UCSD-AML1 (cell line): ENCODE data around the gene CATSPERE.
"Not testable (repeated sequence)": the region's sequence is repeated elsewhere in the genome, so short reads cannot be mapped to it uniquely, and the experiment has no call there.

Experiments used
- DNase-seq: peaks from one replicate; lab custom pipeline; 2025; ENCODE audit not compliant: unreplicated experiment; lab: John Stamatoyannopoulos, UW

CATSPERE gene

DNA sequence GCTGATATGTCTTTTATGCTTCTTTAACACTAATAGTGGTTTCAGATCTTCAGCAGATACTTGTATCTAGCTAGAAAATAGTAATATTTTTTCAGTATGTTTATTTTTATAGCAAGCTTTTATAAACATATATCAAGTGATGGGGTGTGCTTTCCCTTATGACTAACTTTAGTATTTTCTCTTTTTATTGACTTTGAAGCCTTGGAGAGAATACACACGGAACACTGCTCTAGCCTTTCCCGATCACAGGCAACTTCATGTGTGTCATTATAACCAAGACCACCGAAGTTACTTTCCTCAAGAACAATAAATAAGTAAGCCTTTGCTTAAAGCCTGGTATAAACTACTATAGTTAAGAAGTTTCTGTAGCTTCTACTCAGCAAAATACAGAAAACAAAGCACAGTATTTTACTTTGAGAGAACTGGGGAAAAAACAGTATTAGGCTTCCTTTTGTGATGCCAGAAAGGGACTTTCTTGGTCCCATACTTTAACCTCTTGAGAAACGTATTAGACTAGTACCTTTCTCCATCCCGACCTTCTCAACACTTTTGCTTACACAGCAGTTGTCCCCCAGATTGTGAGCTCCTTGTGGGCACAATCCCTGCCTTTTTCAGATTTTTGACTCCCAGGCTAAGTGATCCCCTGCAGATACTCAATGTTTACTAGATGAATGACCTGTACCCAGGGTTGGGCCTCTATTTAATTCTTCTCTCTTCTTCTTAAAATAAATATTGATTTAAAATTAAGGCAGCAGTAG, 12.6 kb upstream of the CATSPERE start:
- no peak for DNase-seq

DNA sequence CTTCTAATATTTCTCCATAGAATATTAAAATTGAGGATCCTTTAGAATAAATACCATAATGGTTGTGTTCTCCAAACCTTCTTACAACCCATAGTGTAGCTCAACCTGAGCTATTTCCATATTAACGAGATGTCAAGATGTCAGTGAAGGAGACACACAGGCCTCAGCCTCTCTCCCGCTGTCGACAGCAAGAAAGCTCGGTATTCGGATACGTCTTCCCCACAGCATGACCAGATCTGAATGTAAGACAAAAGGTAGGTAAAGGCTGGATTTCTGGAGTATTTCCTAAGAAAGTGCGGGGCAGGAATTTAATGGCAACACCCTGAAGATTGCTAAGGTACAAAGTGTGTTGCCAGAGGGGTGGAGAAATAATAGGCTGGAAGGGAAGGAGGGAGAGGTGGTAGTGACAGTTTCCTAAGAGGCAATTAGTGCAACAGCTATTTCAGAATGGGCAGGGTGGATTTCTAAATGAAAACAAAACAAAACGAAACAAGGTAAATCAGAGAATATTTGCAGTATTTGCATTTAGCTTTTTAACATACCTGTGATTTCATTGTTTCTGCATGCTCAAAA, 11.1 kb upstream of the CATSPERE start:
- no peak for DNase-seq

DNA sequence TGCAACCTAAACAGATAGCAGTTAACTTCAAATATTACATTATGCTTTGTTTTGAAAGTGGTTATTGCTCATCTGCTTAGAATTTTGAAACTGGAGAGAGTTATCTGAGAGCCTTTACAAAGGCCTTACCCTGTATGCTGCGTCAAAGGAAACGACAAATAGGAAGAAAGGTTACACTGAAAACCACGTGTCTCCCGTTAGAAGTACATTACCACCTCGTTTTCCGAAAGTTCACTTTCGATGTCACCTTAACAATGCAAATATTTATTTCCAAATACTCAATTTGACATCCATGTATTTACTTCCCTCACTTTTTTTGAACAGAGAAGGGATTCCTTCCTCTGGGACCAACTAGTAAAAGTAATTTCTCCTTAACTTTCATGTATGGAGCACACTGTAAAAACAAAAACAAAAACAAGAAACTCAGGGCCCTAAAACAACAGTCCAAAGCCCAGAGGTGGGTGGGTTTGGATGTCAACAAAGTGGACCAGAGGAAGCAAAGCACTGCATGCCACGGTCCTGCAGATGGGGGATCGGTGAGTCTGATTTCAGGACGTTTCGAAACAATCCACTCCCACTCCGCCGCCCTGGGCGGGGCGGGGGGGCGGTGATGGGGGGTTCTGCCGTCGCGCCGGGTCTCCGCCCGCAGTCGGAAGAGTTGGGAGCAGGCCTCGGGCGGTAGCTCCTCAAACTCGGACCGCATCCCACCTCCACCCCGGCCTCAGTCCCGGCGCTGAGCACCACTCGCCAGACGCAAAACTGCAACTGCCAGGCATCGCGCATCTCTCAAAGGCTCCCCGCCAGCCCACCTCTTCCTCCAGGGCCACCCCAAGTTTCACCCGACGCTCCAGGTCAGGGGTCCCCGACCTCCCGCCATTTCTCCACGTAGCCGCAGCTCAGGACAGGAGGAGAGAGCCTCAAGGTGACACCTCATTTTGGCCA, 10.2 kb upstream of the CATSPERE start:
- peak; percentile 60 for DNase-seq

DNA sequence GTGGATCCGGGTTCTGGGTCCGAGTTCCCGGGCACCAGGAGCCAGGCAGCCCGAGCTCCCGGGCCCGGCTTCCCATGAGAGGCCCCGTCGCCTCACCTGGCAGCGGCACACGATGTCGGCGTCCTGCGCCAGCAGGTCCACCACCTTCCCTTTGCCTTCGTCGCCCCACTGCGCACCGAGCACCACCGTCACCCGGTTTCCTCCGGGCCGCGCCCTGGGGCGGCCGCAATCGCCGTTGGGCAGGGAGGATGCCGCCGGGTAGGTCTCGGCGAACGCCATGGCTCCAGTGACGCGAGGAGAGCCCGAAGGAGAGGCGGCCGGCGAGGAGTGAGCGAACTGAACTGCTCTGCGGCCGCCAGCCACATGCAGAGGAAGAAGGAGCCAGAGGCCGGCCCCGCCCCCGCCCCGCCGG, 9.5 kb upstream of the CATSPERE start, which contains the start of gene ADSS2:
Gene ADSS2 (minus strand): TSS at position 371 of the 412 bp plus-strand sequence. CDS start 92 bp downstream, at position 279.
- DNase-seq, result no peak

DNA sequence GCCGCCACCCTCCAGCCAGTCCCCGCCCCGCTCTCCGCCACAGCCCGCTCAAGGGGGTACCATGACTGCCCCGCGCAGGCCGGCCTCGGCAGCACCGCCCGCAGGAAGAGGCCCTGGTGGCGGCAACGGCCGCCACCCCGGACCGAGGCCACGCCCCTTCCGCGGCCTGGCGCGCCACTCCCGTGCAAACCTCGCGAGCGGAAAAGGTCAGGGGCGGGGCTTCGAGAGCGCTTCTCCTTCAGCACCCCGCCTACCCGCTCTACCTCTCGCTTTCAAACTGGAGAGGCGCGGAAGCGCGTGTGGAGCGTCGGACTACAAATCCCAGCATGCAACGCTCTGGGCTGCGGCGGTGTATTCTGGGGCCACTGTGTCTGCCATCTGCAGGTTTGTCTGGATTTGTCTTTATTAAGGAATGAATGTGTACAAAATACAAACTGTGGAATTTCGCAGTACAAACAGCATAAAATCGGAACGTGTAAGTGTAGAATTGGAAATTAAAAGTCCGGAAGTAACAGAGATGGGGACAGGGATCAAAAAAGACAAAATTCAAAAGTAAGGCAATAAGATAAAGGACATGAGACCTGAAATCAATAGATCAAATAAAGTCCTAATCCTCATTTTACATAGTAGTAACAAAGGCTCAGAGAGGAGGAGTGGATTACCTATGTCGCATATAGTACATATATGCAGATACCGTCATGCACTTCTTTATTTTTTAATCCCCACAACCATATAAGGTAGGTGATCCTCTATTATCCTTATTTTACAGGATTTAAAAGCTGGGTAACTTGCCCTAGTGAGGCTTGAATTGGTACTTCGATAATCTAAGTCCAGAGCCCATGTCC, 8.9 kb upstream of the CATSPERE start:
- DNase-seq, result peak; percentile 100

DNA sequence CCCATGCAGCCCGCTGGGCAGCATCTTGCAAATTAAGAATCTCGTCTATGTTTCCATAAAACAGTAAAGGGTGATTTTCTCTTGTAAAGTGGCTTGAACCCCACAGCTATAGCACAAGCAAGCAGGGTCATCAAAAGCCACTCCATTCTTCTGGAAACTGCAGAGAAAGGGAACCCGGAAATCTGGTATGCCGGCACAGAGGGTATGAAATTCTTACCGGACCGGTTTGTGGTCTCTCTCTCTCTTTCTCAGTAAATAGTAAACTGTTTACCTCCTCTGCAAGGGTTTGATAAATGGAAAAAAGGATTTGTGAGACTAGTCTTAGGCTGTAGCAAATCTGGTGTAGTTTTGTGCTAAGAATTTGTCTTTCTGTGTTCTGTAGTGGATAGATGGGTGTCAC, 6.7 kb upstream of the CATSPERE start:
- DNase-seq, result no peak

DNA sequence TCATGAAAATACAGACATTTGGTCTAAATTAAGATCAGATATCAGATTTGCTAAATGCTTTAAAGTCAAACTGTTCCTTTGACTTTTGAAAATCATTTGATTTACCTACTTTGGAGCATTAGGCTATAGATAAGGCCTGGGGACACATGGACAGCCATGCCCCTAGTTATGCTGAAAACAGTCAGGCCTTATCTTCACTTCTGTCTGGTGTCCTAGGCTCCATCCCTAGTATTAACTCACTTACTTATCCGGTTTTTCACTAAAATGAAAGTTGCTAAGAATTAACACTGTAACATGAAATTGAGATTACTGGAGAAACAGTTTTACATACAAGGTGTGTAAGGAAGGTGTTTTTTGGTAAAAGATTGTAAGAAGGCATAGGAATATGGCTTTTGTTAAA, 4.5 kb upstream of the CATSPERE start:
- no peak for DNase-seq

DNA sequence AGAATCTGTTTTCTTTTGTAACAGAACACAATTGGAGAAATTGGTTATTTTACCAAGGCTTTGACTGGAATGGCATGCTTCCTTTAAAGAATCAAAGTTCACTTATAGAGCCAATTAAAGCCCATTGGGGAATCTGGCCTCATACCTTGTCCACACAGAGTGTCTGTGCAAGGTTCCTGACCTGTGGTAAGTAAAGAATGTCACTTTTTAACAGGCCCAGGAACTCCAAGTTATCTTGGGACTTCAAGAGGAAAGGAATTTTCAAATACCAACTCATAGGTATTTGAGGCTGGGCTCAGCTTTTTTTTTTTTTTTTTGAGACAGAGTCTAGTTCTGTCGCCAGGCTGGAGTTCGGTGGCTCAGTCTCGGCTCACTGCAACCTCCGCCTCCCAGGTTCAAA, 2.3 kb upstream of the CATSPERE start:
- no peak for DNase-seq

DNA sequence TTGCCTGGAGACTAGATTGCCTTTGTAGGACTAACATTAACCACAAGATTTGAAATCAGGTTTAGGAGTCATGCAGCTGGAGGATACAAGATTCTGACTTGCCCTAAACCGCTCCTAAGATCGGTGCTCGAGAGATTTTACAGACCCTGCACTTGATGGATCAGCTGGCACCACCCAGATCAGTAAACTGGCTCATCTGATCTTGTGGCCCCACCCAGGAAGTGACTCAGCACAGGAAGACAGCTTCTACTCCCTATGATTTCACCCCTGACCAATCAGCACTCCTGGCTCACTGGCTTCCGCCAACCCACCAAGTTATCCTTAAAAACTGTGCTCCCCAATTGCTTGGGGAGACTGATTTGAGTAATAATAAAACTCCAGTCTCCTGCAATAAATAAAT, 876 bp upstream of the CATSPERE start:
- DNase-seq, result no peak

DNA sequence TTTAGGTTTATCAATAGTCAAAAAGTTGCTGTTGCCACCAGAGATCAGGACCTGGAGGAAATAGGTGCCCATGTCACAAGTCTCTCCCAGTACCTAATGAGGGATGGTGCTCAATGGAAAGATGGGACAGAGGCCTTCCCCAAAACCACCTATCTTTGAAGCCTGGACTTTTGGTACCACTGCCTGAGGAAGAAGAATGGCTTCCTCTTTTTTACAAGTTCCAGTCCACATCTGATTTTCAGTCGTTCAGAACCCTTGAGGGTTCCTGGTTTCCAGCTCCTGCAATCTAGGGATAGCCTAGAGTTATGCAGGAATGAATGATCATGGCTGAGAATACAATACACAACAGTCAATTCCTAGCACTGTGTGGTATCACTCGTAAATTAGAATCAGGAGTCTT, 5.7 kb downstream of the CATSPERE start:
- no peak for DNase-seq

DNA sequence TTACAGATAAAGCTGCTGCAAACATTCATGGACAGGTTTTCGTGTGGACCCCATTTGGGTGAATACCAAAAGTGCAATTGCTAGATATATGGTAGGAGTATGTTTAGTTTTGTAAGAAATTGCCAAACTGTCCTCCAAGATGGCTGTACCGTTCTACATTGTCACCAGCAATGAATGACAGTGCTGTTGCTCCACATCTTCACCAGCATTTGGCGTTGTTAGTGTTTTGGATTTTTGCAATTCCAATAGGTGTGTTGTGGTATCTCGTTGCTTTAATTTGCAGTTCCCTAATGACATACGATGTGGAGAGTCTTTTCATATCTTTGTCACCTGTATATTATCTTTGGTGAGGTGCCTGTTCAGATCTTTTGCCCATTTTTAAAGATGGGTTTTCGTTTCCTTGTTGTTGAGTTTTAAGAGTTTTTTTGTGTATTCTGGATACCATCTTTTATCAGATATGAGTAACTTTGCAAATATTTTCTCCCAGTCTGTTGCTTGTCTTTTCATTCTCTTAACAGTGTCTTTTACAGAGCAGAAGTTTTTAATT, 12.1 kb downstream of the CATSPERE start:
- DNase-seq, result no peak

DNA sequence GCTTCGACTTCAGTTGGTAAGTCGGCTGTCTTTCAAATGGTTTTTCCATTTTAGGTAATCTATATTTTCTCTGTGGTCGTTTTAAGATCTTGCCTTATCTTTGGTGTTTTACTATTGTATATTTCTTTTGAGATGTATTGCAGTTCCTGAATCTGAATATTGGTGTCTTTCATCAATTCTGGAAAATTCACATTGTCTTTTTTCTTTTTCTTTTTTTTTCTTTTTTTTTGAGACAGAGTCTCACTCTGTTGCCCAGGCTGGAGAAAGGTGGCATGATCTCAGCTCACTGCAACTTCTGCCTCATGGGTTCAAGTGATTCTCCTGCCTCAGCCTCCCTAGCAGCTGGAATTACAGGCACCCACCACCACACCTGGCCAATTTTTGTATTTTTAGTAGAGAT, 23.9 kb downstream of the CATSPERE start:
- DNase-seq, result not testable (repeated sequence)

DNA sequence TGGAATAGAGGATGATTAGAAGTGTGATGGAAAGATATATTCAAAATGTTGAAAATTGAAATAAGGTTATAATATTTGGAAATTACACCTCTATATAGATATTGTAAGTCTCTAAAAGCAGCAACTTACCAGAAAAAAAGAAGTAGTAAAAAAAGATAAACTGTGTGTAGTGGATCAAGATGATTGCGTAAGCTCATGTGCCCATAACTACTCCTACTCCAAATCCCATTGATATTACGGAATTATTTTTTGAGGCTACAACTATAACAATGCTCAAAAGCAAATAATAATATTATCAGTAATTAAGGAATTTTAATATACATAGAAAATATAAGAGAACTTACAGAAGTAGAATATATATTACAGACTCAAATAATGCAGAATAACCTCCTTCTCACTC, 33.6 kb downstream of the CATSPERE start:
- DNase-seq, result no peak

DNA sequence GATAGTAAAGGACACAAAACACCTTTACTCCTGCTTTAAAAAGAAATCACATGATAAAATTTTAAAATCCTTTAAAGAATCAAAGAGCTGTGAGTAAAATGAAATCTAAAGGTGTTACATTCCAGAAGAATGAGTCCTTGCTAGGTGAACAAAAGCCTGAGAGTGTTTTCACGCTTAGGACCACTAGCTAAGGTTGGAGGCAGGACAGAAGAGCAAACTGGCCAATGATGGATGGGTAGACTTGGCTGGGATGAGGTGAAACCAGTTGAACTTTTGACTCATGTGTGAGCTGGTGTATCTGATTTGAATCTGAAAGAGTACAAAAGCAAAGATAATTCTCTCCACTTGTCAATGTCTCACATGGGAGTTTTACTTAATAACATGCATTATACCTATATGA, 35.1 kb downstream of the CATSPERE start:
- no peak for DNase-seq

DNA sequence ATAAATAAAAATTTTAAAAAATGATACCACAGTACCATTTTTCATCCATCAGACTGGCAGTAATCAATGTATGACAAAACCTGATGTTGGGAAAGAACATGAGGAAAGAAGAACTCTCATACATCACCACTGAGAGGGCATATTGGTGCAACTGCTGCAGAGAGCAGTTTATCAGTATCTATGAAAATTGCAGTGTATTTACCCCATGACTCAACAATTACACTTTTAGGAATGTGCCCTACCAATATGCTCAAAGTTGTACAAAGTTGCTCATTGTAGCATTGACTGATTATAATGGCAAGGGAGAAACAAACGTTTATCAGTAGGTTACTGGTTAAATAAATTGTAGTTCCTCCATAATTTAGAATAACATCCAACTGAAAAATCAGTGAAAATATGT, 36.7 kb downstream of the CATSPERE start:
- DNase-seq, result no peak

DNA sequence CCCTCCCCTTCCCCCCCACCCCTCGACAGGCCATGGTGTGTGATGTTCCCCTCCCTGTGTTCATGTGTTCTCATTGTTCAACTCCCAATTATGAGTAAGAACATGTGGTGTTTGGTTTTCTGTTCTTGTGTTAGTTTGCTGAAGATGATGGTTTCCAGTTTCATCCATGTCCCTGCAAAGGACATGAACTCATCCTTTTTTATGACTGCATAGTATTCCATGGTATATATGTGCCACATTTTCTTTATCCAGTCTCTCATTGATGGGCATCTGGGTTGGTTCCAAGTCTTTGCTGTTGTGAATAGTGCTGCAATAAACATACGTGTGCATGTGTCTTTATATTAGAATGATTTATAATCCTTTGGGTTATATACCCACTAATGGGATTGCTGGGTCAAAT, 38.4 kb downstream of the CATSPERE start:
- DNase-seq, result not testable (repeated sequence)

DNA sequence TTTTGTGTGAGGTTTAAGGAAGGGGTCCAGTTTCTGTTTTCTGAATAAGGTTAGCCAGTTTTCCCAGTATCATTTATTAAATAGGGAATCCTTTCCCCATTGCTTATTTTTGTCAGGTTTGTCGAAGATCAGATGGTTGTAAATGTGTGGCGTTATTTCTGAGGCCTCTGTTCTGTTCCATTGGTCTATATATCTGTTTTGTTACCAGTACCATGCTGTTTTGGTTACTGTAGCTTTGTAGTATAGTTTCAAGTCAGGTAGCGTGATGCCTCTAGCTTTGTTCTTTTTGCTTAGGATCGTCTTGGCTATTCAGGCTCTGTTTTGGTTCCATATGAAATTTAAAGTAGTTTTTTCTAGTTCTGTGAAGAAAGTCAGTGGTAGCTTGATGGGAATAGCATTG, 39.4 kb downstream of the CATSPERE start:
- not testable (repeated sequence) for DNase-seq

DNA sequence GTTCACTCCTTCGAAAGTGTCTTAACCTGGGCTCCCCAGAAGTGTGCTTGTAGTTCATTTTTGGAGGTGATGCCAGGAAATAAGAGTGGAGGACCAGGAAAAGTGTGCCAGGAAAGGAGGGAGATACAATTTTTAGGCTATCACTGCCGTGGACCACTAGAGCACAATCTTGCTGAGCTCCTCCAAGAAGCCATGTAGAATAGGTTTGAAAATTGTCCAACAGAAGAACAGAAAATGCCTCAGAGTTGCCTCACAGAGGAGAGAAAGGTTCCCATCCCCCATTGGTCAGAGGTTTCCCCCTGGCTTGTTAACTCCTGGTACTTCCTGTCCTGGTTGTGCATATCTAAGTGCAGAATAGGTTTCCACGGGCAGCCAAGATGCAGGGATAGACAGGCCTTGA, 41.6 kb downstream of the CATSPERE start:
- DNase-seq, result no peak

DNA sequence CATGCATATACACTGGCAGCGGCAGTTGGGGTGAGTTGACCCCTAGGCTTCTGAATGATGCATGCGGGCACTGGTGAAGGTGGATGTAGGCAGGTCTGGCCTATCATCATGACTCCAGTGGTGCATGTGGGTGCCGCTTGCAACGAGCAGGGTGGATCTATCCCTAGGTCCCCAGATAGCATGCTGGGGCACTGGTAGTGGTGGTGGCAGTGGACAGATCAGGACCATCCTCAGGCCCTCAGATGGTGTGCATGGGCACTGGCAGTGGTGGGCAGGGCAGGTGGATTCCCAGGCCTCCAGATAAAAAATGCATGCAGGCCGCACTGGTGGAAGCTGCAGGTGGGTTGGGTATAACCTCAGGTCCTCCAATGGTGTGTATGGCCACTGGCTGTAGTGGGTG, 52.4 kb downstream of the CATSPERE start:
- no peak for DNase-seq

DNA sequence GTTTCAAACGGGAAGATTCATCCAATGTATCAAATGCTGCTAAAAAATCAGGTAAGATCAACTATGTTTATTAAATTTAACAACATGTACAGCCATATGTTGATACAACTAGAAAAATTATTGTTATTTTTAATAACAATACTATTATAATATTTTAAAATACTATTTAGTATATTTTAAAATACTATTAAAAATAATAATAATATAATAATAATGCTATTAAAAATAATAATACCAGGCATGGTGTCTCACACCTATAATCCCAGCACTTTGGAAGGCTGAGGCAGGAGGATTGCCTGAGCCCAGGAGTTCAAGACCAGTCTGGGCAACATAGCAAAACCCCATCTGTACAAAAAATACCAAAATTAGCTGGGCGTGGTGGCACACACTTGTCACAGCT, 54.6 kb downstream of the CATSPERE start:
- no peak for DNase-seq

DNA sequence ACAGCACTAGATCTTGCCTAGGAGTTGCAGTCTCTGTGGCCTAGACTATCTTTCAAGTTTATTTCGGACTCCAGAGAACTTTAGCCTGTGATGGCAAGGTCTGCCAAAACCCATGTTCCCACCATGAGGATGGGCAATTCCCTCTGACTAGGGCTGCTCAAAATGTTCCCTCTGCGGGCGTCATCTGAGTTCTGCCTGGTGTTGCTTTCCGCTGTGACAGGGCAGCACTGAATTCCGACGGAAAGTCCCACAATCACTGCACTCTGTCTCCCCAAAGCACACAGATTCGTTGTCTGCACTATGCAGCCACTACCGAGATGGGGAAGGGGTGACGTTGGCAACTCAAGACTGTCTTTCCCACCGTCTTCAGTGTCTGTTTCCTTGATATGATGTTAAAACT, 75.2 kb downstream of the CATSPERE start:
- DNase-seq, result no peak
